NCI-H526 (cell line): Measurements from ENCODE around the gene MYCBP.
"Not testable (repeated sequence)": the region's sequence is repeated elsewhere in the genome, so short reads cannot be mapped to it uniquely, and the experiment has no call there.

Source experiments
- DNase-seq, 2 experiments: peaks; one replicate each; lab custom pipeline; 2025; lab: John Stamatoyannopoulos, UW

Gene MYCBP

GRCh38 chr1:38873027-38873969 is at the start of gene MYCBP:
MYCBP (minus strand) TSS chr1:38873348; CDS start chr1:38873305, 43 bp downstream.
- peak; percentile 92 to 99 for DNase-seq

- DNase-seq, result peak; percentile 26 to 59
These were observed 46.0 kb upstream of the MYCBP start for GRCh38 chr1:38919130-38919529.

GRCh38 chr1:38918568-38918967 is 45.4 kb upstream of the MYCBP start:
- peak in 1 of 2 experiments; percentile 34 for DNase-seq

GRCh38 chr1:38917772-38918171 is 44.6 kb upstream of the MYCBP start:
- DNase-seq, result no peak

GRCh38 chr1:38917337-38917736 is 44.2 kb upstream of the MYCBP start:
- no peak for DNase-seq

- no peak for DNase-seq
These were observed 42.3 kb upstream of the MYCBP start for GRCh38 chr1:38915352-38915948.

- not testable (repeated sequence) for DNase-seq
These were observed 41.8 kb upstream of the MYCBP start for GRCh38 chr1:38914908-38915307.

GRCh38 chr1:38908821-38909220 is 35.7 kb upstream of the MYCBP start:
- DNase-seq, result no peak

- no peak for DNase-seq
These were observed 32.8 kb upstream of the MYCBP start for GRCh38 chr1:38905985-38906384.

- DNase-seq, result no peak
These were observed 26.4 kb upstream of the MYCBP start for GRCh38 chr1:38899560-38899959.

- no peak for DNase-seq
These were observed 25.6 kb upstream of the MYCBP start for GRCh38 chr1:38898653-38899230.

GRCh38 chr1:38896169-38896568 is 23.0 kb upstream of the MYCBP start:
- no peak for DNase-seq

- no peak for DNase-seq
These were observed 19.8 kb upstream of the MYCBP start for GRCh38 chr1:38892976-38893375.

- DNase-seq, result peak in 1 of 2 experiments; percentile 33
These were observed 18.6 kb upstream of the MYCBP start for GRCh38 chr1:38891753-38892152.

GRCh38 chr1:38889589-38889988 is 16.4 kb upstream of the MYCBP start:
- DNase-seq, result no peak

GRCh38 chr1:38888423-38889333 is 15.5 kb upstream of the MYCBP start:
- no peak for DNase-seq

- no peak for DNase-seq
These were observed 11.9 kb upstream of the MYCBP start for GRCh38 chr1:38885092-38885491.

GRCh38 chr1:38881487-38881886 is 8.3 kb upstream of the MYCBP start, which contains the start of gene GJA9:
GJA9 (minus strand) TSS chr1:38881587; CDS start chr1:38876098, 5,489 bp downstream.
- no peak for DNase-seq

GRCh38 chr1:38875811-38876210 is 2.7 kb upstream of the MYCBP start:
- no peak for DNase-seq

GRCh38 chr1:38872401-38873026 is 634 bp downstream of the MYCBP start:
- DNase-seq, result peak in 1 of 2 experiments; percentile 28

GRCh38 chr1:38870996-38871395 is 2.2 kb downstream of the MYCBP start:
- no peak for DNase-seq
